ENCODE data around the gene CA4.

Gene CA4

DNA sequence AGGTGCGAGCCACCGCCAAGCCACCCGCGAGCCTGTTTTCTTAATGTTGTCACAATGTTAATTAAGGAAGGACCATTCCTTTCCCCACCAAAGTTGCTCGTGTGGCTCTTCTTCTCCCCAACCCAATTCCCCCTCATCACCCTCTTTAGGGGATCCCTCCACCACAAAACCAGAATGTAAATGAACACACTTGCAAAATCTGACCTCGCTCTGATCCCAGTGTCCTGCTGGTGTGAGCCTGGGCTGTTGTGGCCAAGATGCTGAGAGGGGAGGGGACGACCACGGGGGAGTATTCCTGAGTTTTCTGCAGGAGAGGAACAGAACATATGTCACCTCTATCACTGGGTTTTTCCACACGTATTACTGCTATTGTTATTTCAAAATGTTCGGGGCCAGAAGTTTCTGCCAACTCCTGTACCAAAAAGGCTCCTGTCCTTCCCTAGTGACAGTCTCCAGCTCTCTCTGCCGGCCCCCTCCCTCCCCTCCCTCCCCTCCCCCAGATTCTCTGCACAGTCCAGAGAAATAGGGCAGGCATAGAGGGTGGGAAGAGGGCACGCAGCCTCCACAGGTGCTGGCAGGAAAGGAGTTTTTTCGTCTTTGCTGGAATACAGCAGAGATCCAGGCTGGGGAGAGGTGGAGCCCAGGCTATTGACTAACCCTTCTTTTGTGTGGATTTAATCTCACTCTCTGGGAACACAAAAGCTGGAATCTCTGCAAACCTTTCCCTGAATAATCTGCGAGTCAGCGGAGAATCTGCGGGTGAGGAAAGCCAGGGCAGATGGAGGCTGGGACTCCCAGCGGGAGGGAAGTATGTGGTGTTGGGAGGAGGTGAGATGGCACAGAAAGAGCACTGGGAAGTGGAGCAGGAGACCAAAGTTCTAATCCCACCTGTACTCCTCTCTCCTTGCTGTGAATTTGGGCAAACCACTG is 4.5 kb upstream of the CA4 start:
- DNase-seq (ENCODE audit: low read depth), result no peak
- no peak overlapping the region for H3K4me3 ChIP-seq (ENCODE audit: low read depth, low read length)
- TF ChIP-seq, protein P1, sequence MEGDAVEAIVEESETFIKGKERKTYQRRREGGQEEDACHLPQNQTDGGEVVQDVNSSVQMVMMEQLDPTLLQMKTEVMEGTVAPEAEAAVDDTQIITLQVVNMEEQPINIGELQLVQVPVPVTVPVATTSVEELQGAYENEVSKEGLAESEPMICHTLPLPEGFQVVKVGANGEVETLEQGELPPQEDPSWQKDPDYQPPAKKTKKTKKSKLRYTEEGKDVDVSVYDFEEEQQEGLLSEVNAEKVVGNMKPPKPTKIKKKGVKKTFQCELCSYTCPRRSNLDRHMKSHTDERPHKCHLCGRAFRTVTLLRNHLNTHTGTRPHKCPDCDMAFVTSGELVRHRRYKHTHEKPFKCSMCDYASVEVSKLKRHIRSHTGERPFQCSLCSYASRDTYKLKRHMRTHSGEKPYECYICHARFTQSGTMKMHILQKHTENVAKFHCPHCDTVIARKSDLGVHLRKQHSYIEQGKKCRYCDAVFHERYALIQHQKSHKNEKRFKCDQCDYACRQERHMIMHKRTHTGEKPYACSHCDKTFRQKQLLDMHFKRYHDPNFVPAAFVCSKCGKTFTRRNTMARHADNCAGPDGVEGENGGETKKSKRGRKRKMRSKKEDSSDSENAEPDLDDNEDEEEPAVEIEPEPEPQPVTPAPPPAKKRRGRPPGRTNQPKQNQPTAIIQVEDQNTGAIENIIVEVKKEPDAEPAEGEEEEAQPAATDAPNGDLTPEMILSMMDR (conservative IDR thresholded peaks at IDR 0.05; ENCODE audit: low read depth, low read length), result no peak

DNA sequence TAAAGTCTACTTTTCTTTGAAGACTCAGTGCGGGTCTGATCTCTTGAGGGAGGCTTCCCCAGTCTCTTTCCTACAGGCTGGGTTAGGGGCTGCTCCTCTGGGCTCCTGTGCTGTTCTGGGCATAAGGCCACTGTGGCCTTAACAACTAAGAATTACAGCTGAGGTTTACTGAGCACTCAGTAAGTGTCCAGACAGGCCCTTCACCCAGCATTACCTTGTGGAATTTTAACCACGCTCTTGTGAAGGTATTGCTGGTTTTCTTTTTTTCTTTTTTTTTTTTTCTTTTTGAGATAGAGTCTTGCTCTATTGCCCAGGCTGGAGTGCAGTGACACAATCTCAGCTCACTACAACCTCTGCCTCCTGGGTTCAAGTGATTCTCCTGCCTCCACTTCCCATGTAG is 3.6 kb upstream of the CA4 start:
- H3K4me3 ChIP-seq (ENCODE audit: low read depth, low read length), result no peak overlapping the region
- TF ChIP-seq, protein P1 (conservative IDR thresholded peaks at IDR 0.05; ENCODE audit: low read depth, low read length), result no peak
- no peak for DNase-seq (ENCODE audit: low read depth)

DNA sequence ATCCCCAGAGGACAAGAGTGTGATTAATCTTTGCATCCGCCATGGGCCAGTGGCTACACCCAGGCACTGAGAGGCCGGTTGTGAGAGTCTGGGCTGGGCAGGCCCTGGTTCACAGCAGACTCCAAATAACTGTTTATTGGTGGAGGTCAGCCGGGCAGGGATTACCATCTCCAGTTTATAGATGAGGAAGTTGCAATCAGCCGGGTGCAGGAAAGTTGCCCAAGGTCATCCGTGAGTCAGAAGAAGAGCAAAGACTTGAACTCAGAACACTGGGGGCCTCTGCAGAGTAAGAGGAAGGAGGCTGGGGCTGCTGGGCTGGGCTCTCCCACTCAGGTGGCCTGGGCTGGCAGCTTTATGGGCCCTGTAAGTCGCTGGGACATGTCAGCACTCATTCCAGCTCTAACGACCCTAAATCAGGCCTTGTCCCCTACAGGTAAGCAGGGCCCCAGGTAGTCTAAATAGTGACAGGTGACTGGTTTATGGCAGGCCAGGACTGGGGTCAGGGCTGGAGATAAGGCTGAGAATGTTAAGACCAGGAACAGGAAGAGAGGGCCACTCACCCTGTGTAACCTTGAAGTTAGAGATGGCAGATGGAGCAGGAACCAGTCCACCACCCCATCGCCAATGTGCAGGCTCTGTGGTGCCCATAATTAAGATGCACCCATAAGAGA is 2.1 kb upstream of the CA4 start:
- no peak for DNase-seq (ENCODE audit: low read depth)
- H3K4me3 ChIP-seq (ENCODE audit: low read depth, low read length), result no peak overlapping the region
- TF ChIP-seq, protein P1 (conservative IDR thresholded peaks at IDR 0.05; ENCODE audit: low read depth, low read length), result no peak

DNA sequence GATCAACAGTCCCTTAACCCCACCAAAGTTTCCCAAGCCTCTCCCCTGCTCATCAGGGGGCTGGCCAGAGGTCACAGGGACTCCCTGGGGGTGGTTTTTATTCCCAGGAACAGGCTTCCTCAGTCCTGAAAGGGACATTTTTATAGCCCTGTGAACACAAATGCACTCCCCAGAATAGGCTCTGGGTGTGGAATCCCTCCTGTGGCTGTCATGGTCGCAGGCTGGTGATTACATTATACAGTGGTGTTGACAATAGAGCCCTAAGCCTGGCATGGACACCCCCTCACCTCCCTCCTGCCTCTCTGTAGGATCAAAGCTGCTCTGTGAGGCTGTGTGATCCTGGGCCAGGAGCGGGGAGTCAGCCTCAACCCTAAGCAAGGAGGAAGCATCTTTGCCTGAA is 1.4 kb upstream of the CA4 start:
- H3K4me3 ChIP-seq (ENCODE audit: low read depth, low read length), result no peak overlapping the region
- DNase-seq (ENCODE audit: low read depth), result no peak
- TF ChIP-seq, protein P1 (conservative IDR thresholded peaks at IDR 0.05; ENCODE audit: low read depth, low read length), result no peak

DNA sequence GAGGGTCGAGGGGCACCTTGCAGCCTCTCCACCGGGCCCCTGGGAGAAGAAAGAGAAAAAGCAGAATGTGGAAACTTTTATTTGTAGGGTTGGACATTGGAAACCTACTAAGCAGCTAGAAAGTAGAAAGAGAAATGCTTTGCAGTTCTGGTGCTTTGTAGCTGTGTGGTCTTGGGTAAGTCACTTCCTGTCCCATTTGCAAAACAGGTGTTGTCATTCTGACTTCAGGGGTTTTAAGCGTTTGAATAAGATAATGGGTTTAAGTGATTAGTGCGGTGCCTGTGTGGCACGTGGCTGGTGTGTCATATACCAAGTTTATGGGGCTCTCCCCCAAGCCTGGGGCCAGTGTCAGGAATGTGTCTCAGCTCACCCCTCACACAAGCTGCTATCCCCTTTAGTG is 1.6 kb downstream of the CA4 start:
- DNase-seq (ENCODE audit: low read depth), result no peak
- H3K4me3 ChIP-seq (ENCODE audit: low read depth, low read length), result no peak overlapping the region
- TF ChIP-seq, protein P1 (conservative IDR thresholded peaks at IDR 0.05; ENCODE audit: low read depth, low read length), result no peak

DNA sequence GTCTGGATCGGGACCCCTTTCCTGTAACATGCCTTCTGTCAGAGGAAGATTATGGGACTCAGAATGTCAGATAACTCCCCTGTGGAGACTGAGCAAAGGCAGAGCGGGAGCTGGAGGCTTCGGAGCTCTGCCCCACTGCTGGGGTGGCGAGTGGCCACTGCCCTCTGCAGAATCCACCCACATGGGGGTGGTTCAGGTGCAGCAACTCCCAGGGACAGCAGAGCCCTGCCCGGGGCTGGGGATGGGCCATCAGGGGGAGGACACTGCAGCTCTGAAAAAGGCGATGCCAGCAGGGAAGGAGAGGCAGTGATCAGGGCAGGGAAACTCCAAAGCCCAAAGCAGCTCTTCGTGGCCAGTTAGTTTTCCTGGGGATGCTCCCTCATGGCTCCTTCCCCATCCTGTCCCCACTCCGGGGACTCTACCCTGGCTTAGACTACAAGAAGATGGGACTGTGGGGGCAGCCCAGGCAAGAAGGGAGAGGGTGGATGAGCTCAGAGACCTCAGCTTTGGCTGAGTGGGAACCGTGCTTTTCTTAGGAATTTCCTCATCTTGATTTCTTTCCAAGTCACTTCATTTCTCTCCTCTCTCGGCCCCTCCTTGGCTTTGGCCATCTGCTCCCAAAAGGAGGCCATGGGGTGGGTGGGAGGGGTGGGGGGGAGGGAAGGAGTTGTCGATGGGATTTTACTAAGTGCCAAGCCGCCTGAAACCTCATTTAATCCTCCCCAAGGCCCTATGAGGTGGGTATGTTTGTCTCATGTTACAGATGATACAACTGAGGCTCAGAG is 4.0 kb downstream of the CA4 start:
- TF ChIP-seq, protein P1 (conservative IDR thresholded peaks at IDR 0.05; ENCODE audit: low read depth, low read length), result no peak
- DNase-seq (ENCODE audit: low read depth), result no peak
- no peak overlapping the region for H3K4me3 ChIP-seq (ENCODE audit: low read depth, low read length)
